HepG2 (cell line): ENCODE results near the gene FAM181A. TPM values are rescaled to one million over a fixed set of nuclear protein-coding genes. Genes with fewer than 3 reads are reported as not detected.

ENCODE experiments used
- CHD4 ChIP-seq: fragments of 200-600 bp; sonication (generic); IDR thresholded peaks from 2 replicates; pipeline ENCODE4 v1.7.0; 2017; ENCODE audit warnings: mild to moderate bottlenecking, low read length, borderline replicate concordance
- GATAD2A ChIP-seq: IDR thresholded peaks from 2 replicates; pipeline ENCODE4 v1.6.1; 2016
- HDAC6 ChIP-seq: fragments of 200-600 bp; sonication (generic); IDR thresholded peaks from 2 replicates; pipeline ENCODE4 v1.7.0; 2017; ENCODE audit warnings: mild to moderate bottlenecking, antibody characterized with exemption, low read length, low read depth
- HES4 ChIP-seq: sonication (generic); formaldehyde crosslinking; IDR thresholded peaks from 2 replicates; pipeline ENCODE4 v1.9.0; 2021; ENCODE audit warnings: mild to moderate bottlenecking, missing genetic modification reagents, borderline replicate concordance
- IRF2 ChIP-seq: IDR thresholded peaks from 2 replicates; pipeline ENCODE4 v1.6.1; 2018; ENCODE audit warnings: missing genetic modification reagents, missing compliant biosample characterization
- KMT2B ChIP-seq: IDR thresholded peaks from 2 replicates; pipeline ENCODE4 v1.6.1; 2016; ENCODE audit warnings: missing genetic modification reagents, missing compliant biosample characterization
- MAFF ChIP-seq: IDR thresholded peaks from 2 replicates; pipeline ENCODE4 v1.6.1; 2011; ENCODE audit warnings: low read depth, low read length, improper control_type of control experiment
- MAFG ChIP-seq: sonication (generic); formaldehyde crosslinking; IDR thresholded peaks from 2 replicates; pipeline ENCODE4 v1.5.1; 2020; ENCODE audit warnings: mild to moderate bottlenecking, missing genetic modification reagents
- MXD4 ChIP-seq: IDR thresholded peaks from 2 replicates; pipeline ENCODE4 v1.6.1; 2016; ENCODE audit warnings: mild to moderate bottlenecking, missing biosample characterization, missing genetic modification reagents
- NAIF1 ChIP-seq: sonication (generic); formaldehyde crosslinking; IDR thresholded peaks from 2 replicates; pipeline ENCODE4 v1.5.0; 2020; ENCODE audit warnings: mild to moderate bottlenecking, missing genetic modification reagents, borderline replicate concordance
- NFATC3 ChIP-seq: sonication (generic); formaldehyde crosslinking; IDR thresholded peaks from 2 replicates; pipeline ENCODE4 v1.5.1; 2020; ENCODE audit warnings: mild to moderate bottlenecking, missing genetic modification reagents
- NFE2 ChIP-seq: sonication (generic); formaldehyde crosslinking; IDR thresholded peaks from 2 replicates; pipeline ENCODE4 v1.4.0; 2020; ENCODE audit warnings: missing genetic modification reagents
- NKX3-1 ChIP-seq: sonication (generic); formaldehyde crosslinking; IDR thresholded peaks from 2 replicates; pipeline ENCODE4 v1.5.0; 2020; ENCODE audit warnings: missing genetic modification reagents
- POLR2AphosphoS2 ChIP-seq: IDR thresholded peaks from 2 replicates; pipeline ENCODE4 v1.6.1; 2011; ENCODE audit warnings: low read depth, low read length, improper control_type of control experiment
- POLR2AphosphoS5 ChIP-seq: IDR thresholded peaks from 2 replicates; pipeline ENCODE4 v1.6.1; 2012; ENCODE audit warnings: low read depth, low read length
- RAD21 ChIP-seq: fragments of 450-650 bp; formaldehyde crosslinking; IDR thresholded peaks from 2 replicates; pipeline ENCODE4 v1.5.0; 2020; ENCODE audit warnings: mild to moderate bottlenecking
- SMARCE1 ChIP-seq: fragments of 450-650 bp; IDR thresholded peaks from 2 replicates; pipeline ENCODE4 v1.6.1; 2017; ENCODE audit warnings: borderline replicate concordance
- TEAD2 ChIP-seq: sonication (generic); formaldehyde crosslinking; IDR thresholded peaks from 2 replicates; pipeline ENCODE4 v1.9.0; 2021; ENCODE audit warnings: missing genetic modification reagents
- XBP1 ChIP-seq: sonication (generic); formaldehyde crosslinking; IDR thresholded peaks from 2 replicates; pipeline ENCODE4 v1.5.0; 2020; ENCODE audit warnings: missing genetic modification reagents
- ZBTB3 ChIP-seq: sonication (generic); formaldehyde crosslinking; IDR thresholded peaks from 2 replicates; pipeline ENCODE4 v1.4.0; 2020; ENCODE audit warnings: low read depth, mild to moderate bottlenecking, moderate library complexity, missing genetic modification reagents, borderline replicate concordance
- ZFP91 ChIP-seq: sonication (generic); formaldehyde crosslinking; IDR thresholded peaks from 2 replicates; pipeline ENCODE4 v1.9.0; 2022; ENCODE audit warnings: missing genetic modification reagents, mild to moderate bottlenecking, borderline replicate concordance
- ZIK1 ChIP-seq: sonication (generic); formaldehyde crosslinking; IDR thresholded peaks from 2 replicates; pipeline ENCODE4 v1.5.0; 2020; ENCODE audit warnings: mild to moderate bottlenecking, low read depth, missing genetic modification reagents, borderline replicate concordance
- ZNF224 ChIP-seq: sonication (generic); formaldehyde crosslinking; IDR thresholded peaks from 2 replicates; pipeline ENCODE4 v1.5.0; 2020; ENCODE audit warnings: mild to moderate bottlenecking, missing genetic modification reagents
- ZNF34 ChIP-seq: sonication (generic); formaldehyde crosslinking; IDR thresholded peaks from 2 replicates; pipeline ENCODE4 v1.4.0; 2020; ENCODE audit warnings: mild to moderate bottlenecking, missing genetic modification reagents, borderline replicate concordance
- ZNF652 ChIP-seq: IDR thresholded peaks from 2 replicates; pipeline ENCODE4 v1.6.1; 2016; ENCODE audit warnings: low read depth, borderline replicate concordance
- ZNF747 ChIP-seq: sonication (generic); formaldehyde crosslinking; IDR thresholded peaks from 2 replicates; pipeline ENCODE4 v1.8.1; 2023; ENCODE audit warnings: missing genetic modification reagents, mild to moderate bottlenecking, borderline replicate concordance
- ZSCAN9 ChIP-seq: IDR thresholded peaks from 2 replicates; pipeline ENCODE4 v1.6.1; 2016; ENCODE audit warnings: borderline replicate concordance
- polyA plus RNA-seq, 8 experiments: library from polyadenylated mRNA; depleted of rRNA in 3 of 8; stranded (reverse) in 7 of 8; unstranded in 1 of 8; fragments of >200 nt; fragmentation: Illumina TruSeq in 4 of 8; extraction: Trizol in 4 of 8; gene quantifications; 2 replicates each; pipeline versions ENCODE4 v1.2.1 to v1.2.3, GENCODE V29; 2011 to 2016; ENCODE audit warnings: low read depth in 4 of 8, missing spikeins in 1 of 8, mixed read lengths in 1 of 8; ENCODE audit not compliant: insufficient read depth in 1 of 8
- total RNA-seq, 5 experiments: library from RNA; depleted of rRNA; stranded (reverse); fragments of >200 nt; fragmentation: Illumina TruSeq; extraction: Trizol; gene quantifications; 2 replicates each; pipeline ENCODE4 v1.2.3, GENCODE V29; 2016; ENCODE audit warnings: low read depth in 1 of 5
- TF ChIP-seq, protein P1 (sequence below): IDR thresholded peaks from 2 replicates; pipeline ENCODE4 v1.6.1; 2018; ENCODE audit warnings: missing genetic modification reagents
- TF ChIP-seq, protein P2 (sequence below): sonication (generic); formaldehyde crosslinking; IDR thresholded peaks from 2 replicates; pipeline ENCODE4 v1.4.0; 2020; ENCODE audit warnings: missing genetic modification reagents

Gene FAM181A
- total and polyA plus RNA-seq, 2 of the 13 experiments (the other 11 are each of a cell fraction or from before 2014, with no cell fraction given), result 1.1 to 1.5 TPM

- peak; percentile 69 for TF ChIP-seq ZFP91 (CRISPR knock-in tag)
- peak; percentile 77 for TF ChIP-seq GATAD2A (CRISPR knock-in tag)
- TF ChIP-seq ZNF34 (CRISPR knock-in tag), result no peak
- no peak; the same call in 1 of the 2 replicates for TF ChIP-seq CHD4
- TF ChIP-seq KMT2B (CRISPR knock-in tag), result peak; percentile 30; the same call in 1 of the 2 replicates
- TF ChIP-seq IRF2 (CRISPR knock-in tag), result no peak
- no peak for TF ChIP-seq NFATC3 (CRISPR knock-in tag)
- TF ChIP-seq TEAD2, result no peak; the same call in 1 of the 2 replicates
- no peak for TF ChIP-seq MAFF
- no peak for TF ChIP-seq XBP1 (CRISPR knock-in tag)
- no peak for TF ChIP-seq POLR2AphosphoS5
- TF ChIP-seq MXD4 (CRISPR knock-in tag), result no peak
- peak; percentile 96; the same call in 1 of the 2 replicates for TF ChIP-seq ZBTB3 (CRISPR knock-in tag)
- no peak for TF ChIP-seq ZNF747
- TF ChIP-seq, protein P1, sequence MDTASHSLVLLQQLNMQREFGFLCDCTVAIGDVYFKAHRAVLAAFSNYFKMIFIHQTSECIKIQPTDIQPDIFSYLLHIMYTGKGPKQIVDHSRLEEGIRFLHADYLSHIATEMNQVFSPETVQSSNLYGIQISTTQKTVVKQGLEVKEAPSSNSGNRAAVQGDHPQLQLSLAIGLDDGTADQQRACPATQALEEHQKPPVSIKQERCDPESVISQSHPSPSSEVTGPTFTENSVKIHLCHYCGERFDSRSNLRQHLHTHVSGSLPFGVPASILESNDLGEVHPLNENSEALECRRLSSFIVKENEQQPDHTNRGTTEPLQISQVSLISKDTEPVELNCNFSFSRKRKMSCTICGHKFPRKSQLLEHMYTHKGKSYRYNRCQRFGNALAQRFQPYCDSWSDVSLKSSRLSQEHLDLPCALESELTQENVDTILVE (CRISPR knock-in tag), result no peak
- TF ChIP-seq ZIK1 (CRISPR knock-in tag), result peak; percentile 49; the same call in 1 of the 2 replicates
- TF ChIP-seq NFE2, result no peak
- TF ChIP-seq ZSCAN9 (CRISPR knock-in tag), result no peak
- no peak for TF ChIP-seq RAD21
- no peak for TF ChIP-seq HES4
- TF ChIP-seq SMARCE1, result no peak
- no peak for TF ChIP-seq HDAC6
- TF ChIP-seq MAFG (CRISPR knock-in tag), result no peak
- 0 out of 2 replicates have a peak, but pooled peaks have one; percentile 21 for TF ChIP-seq NKX3-1
- TF ChIP-seq ZNF224 (CRISPR knock-in tag), result no peak
- TF ChIP-seq, protein P2, sequence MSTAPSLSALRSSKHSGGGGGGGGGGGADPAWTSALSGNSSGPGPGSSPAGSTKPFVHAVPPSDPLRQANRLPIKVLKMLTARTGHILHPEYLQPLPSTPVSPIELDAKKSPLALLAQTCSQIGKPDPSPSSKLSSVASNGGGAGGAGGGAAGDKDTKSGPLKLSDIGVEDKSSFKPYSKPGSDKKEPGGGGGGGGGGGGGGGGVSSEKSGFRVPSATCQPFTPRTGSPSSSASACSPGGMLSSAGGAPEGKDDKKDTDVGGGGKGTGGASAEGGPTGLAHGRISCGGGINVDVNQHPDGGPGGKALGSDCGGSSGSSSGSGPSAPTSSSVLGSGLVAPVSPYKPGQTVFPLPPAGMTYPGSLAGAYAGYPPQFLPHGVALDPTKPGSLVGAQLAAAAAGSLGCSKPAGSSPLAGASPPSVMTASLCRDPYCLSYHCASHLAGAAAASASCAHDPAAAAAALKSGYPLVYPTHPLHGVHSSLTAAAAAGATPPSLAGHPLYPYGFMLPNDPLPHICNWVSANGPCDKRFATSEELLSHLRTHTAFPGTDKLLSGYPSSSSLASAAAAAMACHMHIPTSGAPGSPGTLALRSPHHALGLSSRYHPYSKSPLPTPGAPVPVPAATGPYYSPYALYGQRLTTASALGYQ, result peak; percentile 65; the same call in 1 of the 2 replicates
- TF ChIP-seq NAIF1 (CRISPR knock-in tag), result peak; percentile 74; the same call in 1 of the 2 replicates
- TF ChIP-seq POLR2AphosphoS2, result no peak
- no peak for TF ChIP-seq ZNF652 (CRISPR knock-in tag)
Measured at GRCh38 chr14:93902619-93903307, 24.4 kb upstream of the FAM181A start (continued).
